ENCODE measurements around the gene AEBP1.

The AEBP1 gene

GRCh38 chr7:44128721-44129582 lies 24.8 kb downstream of the AEBP1 start:
- DNase-seq (ENCODE audit: low spot score): no peak
- no peak for TF ChIP-seq CTCF (IDR thresholded peaks at IDR 0.05; ENCODE audit: extremely low read depth, missing control alignments)

- DNase-seq (ENCODE audit: low spot score): no peak
- TF ChIP-seq CTCF (IDR thresholded peaks at IDR 0.05; ENCODE audit: extremely low read depth, missing control alignments): peak; percentile 6
These were observed 27.3 kb downstream of the AEBP1 start for GRCh38 chr7:44131173-44132029.

GRCh38 chr7:44132039-44132438 lies 27.9 kb downstream of the AEBP1 start:
- no peak for TF ChIP-seq CTCF (IDR thresholded peaks at IDR 0.05; ENCODE audit: extremely low read depth, missing control alignments)
- DNase-seq (ENCODE audit: low spot score): no peak

GRCh38 chr7:44133295-44133694 lies 29.1 kb downstream of the AEBP1 start:
- TF ChIP-seq CTCF (IDR thresholded peaks at IDR 0.05; ENCODE audit: extremely low read depth, missing control alignments): no peak
- DNase-seq (ENCODE audit: low spot score): no peak

- no peak for TF ChIP-seq CTCF (IDR thresholded peaks at IDR 0.05; ENCODE audit: extremely low read depth, missing control alignments)
- DNase-seq (ENCODE audit: low spot score): no peak
These were observed 30.9 kb downstream of the AEBP1 start for GRCh38 chr7:44134943-44135628.

- TF ChIP-seq CTCF (IDR thresholded peaks at IDR 0.05; ENCODE audit: extremely low read depth, missing control alignments): no peak
- no peak for DNase-seq (ENCODE audit: low spot score)
These were observed 32.6 kb downstream of the AEBP1 start for GRCh38 chr7:44136731-44137130.

All from GM20000 (cell line).